GM15510 (cell line): ENCODE data around the gene DNAJC5G.

Source experiments
- POLR2A ChIP-seq: IDR thresholded peaks from 3 replicates; pipeline ENCODE4 v1.6.1; 2011; ENCODE audit warnings: borderline replicate concordance; ENCODE audit not compliant: insufficient read length; ENCODE audit errors: extremely low read depth

The DNAJC5G gene

GRCh38 chr2:27288610-27289009 lies 13.4 kb downstream of the DNAJC5G start:
- no peak for TF ChIP-seq POLR2A

- TF ChIP-seq POLR2A: no peak
These were observed 15.3 kb downstream of the DNAJC5G start for GRCh38 chr2:27290549-27290948.

GRCh38 chr2:27291865-27292264 lies 16.6 kb downstream of the DNAJC5G start:
- no peak for TF ChIP-seq POLR2A

GRCh38 chr2:27294928-27295327 lies 19.7 kb downstream of the DNAJC5G start:
- no peak for TF ChIP-seq POLR2A

GRCh38 chr2:27296481-27296880 lies 21.2 kb downstream of the DNAJC5G start:
- TF ChIP-seq POLR2A: no peak

- no peak for TF ChIP-seq POLR2A
These were observed 22.0 kb downstream of the DNAJC5G start for GRCh38 chr2:27297195-27297594.

GRCh38 chr2:27298391-27299080 lies 23.3 kb downstream of the DNAJC5G start:
- no peak for TF ChIP-seq POLR2A

- TF ChIP-seq POLR2A: no peak
These were observed 28.1 kb downstream of the DNAJC5G start for GRCh38 chr2:27303093-27304025.

GRCh38 chr2:27304488-27305240 lies 29.4 kb downstream of the DNAJC5G start:
- no peak for TF ChIP-seq POLR2A

GRCh38 chr2:27305516-27305915 lies 30.3 kb downstream of the DNAJC5G start:
- no peak for TF ChIP-seq POLR2A

- no peak for TF ChIP-seq POLR2A
These were observed 30.9 kb downstream of the DNAJC5G start for GRCh38 chr2:27306136-27306535.

- no peak for TF ChIP-seq POLR2A
These were observed 31.5 kb downstream of the DNAJC5G start for GRCh38 chr2:27306573-27307286.

GRCh38 chr2:27307287-27307544 lies 32.0 kb downstream of the DNAJC5G start:
- no peak for TF ChIP-seq POLR2A

GRCh38 chr2:27307545-27308358 lies 32.5 kb downstream of the DNAJC5G start:
- no peak for TF ChIP-seq POLR2A
